Measurements from ENCODE around the gene HDDC2.

Gene HDDC2

GRCh38 chr6:125279961-125280360 is 21.8 kb downstream of the HDDC2 start:
- Histone ChIP-seq H3K27me3 (no peaks in the 10 kb centered on the region), H3K9me3 (no peaks in the 10 kb centered on the region), H3K36me3 (peaks cover 10% of the 10 kb centered on the region), H3K4me3 (ENCODE audit: low read depth, low read length) (no peak overlapping the region), H3K4me1 (no peaks in the 10 kb centered on the region)
- TF ChIP-seq CTCF (IDR thresholded peaks at IDR 0.05; ENCODE audit: low read depth, low read length) = no peak
- no peak for DNase-seq

GRCh38 chr6:125277838-125278237 is 23.9 kb downstream of the HDDC2 start:
- Histone ChIP-seq H3K4me1 (peaks cover 8% of the 10 kb centered on the region), H3K4me3 (ENCODE audit: low read depth, low read length) (no peak overlapping the region), H3K27me3 (no peaks in the 10 kb centered on the region), H3K9me3 (no peaks in the 10 kb centered on the region), H3K36me3 (peaks cover 17% of the 10 kb centered on the region)
- DNase-seq = no peak
- TF ChIP-seq CTCF (IDR thresholded peaks at IDR 0.05; ENCODE audit: low read depth, low read length) = no peak

- Histone ChIP-seq H3K4me3 (ENCODE audit: low read depth, low read length) (no peak overlapping the region), H3K36me3 (peaks cover 15% of the 10 kb centered on the region), H3K9me3 (no peaks in the 10 kb centered on the region), H3K4me1 (peaks cover 8% of the 10 kb centered on the region), H3K27me3 (no peaks in the 10 kb centered on the region)
- no peak for DNase-seq
- TF ChIP-seq CTCF (IDR thresholded peaks at IDR 0.05; ENCODE audit: low read depth, low read length) = no peak
Observed at GRCh38 chr6:125275779-125276178, 26.0 kb downstream of the HDDC2 start.

DNA sequence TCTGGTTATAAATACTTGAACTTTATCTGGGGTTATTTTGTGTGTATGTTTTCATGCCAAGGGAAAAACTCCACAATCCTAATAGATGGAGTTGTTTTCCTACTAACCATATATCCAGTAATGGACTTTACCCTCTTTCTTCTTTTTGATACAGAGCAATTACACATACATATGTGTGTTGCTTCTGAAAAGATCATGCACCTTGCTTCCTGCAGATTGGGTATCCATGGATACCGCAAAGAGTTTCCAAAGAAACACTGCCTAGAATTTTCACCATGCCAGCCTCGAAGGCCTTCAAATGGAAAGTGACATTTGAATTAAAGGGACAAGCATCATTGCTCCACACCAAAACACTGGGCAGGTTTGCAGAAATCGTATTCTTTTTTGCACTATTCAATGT is 26.8 kb downstream of the HDDC2 start:
- peaks cover 7% of the 10 kb centered on the region for H3K36me3 ChIP-seq
- peaks cover 8% of the 10 kb centered on the region for H3K4me1 ChIP-seq
- TF ChIP-seq CTCF (IDR thresholded peaks at IDR 0.05; ENCODE audit: low read depth, low read length) = no peak
- H3K27me3 ChIP-seq = no peaks in the 10 kb centered on the region
- H3K4me3 ChIP-seq (ENCODE audit: low read depth, low read length) = no peak overlapping the region
- DNase-seq = no peak
- no peaks in the 10 kb centered on the region for H3K9me3 ChIP-seq

GRCh38 chr6:125273965-125274364 is 27.8 kb downstream of the HDDC2 start:
- Histone ChIP-seq H3K9me3 (no peaks in the 10 kb centered on the region), H3K36me3 (peaks cover 7% of the 10 kb centered on the region)

DNA sequence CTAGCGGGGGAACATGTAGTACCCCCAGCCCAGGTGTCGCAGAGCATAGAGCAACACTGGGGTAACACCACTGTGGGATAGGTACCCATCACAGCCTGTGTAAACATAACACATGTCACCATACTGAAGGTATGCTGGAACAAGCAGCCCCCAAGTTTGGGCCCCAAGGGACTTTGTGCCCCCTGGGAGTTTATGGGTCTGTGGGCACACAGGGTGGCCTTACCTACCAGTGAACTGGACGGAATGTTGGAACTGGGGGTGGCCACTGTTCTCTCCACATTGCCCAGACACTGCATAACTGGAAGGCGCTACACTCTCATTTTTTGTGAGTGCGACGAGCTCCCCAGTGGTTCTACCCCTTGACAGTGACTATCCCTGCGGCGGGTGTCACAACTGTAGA is 28.5 kb downstream of the HDDC2 start:
- no peak overlapping the region for H3K4me3 ChIP-seq (ENCODE audit: low read depth, low read length)
- TF ChIP-seq CTCF (IDR thresholded peaks at IDR 0.05; ENCODE audit: low read depth, low read length) = no peak
- DNase-seq = no peak
- H3K36me3 ChIP-seq = peaks cover 7% of the 10 kb centered on the region
- no peaks in the 10 kb centered on the region for H3K9me3 ChIP-seq
- peaks cover 10% of the 10 kb centered on the region for H3K4me1 ChIP-seq
- H3K27me3 ChIP-seq = no peaks in the 10 kb centered on the region

More at GRCh38 chr6:125273965-125274364, 27.8 kb downstream of the HDDC2 start:
- Histone ChIP-seq H3K27me3 (no peaks in the 10 kb centered on the region), H3K4me3 (ENCODE audit: low read depth, low read length) (no peak overlapping the region), H3K4me1 (peaks cover 8% of the 10 kb centered on the region)
- no peak for TF ChIP-seq CTCF (IDR thresholded peaks at IDR 0.05; ENCODE audit: low read depth, low read length)
- peak; percentile 51 for DNase-seq

Data from BE2C (cell line).